AG04449 (cell line): ENCODE results near the gene MCRIP2.

ENCODE experiments used
- CTCF ChIA-PET: fragments of 350-600 bp; formaldehyde crosslinking; extraction: SDS; loops from one replicate; lab custom pipeline; 2021; ENCODE audit warnings: antibody characterized with exemption; lab: Yijun Ruan, JAX
- POLR2A ChIA-PET: fragments of 400-600, 350-600 bp; formaldehyde crosslinking; extraction: SDS; loops from one replicate; lab custom pipeline; 2020; ENCODE audit warnings: antibody characterized with exemption, inconsistent platforms; lab: Yijun Ruan, JAX
- DNase-seq: peaks from one replicate; pipeline ENCODE4 v3.0.0-alpha.2; 2010; ENCODE audit warnings: low read depth, low spot score
- H3K4me3 ChIP-seq: 2 replicates; pipeline ENCODE4 v1.5.1; 2011; ENCODE audit warnings: low read depth, mild to moderate bottlenecking, control low read depth, low read length
- CTCF ChIP-seq: IDR thresholded peaks from one replicate; pipeline ENCODE4 v1.5.1; 2011; ENCODE audit warnings: mild to moderate bottlenecking, moderate library complexity, low read length, control low read depth, inconsistent platforms; ENCODE audit not compliant: insufficient read depth; ENCODE audit errors: missing control alignments

The MCRIP2 gene

GRCh38 chr16:668519-669171, 27.0 kb downstream of the MCRIP2 start:
- DNase-seq, result no peak
- peak overlapping the region; percentile 85 for H3K4me3 ChIP-seq
- POLR2A ChIA-PET, result interaction anchor here (1.0 to 1.9 kb wide), 2 partner anchors 10 to 42 kb away, joined by 4 to 6 read pairs; no protein-coding TSS in a partner anchor
- CTCF ChIA-PET, result interaction anchor here (0.7 to 2.7 kb wide), 12 partner anchors 7 to 130 kb away, joined by 3 to 13 read pairs (median 8); partner anchors contain the start of gene RHBDL1
- TF ChIP-seq CTCF, result no peak

GRCh38 chr16:669666-670065, 28.0 kb downstream of the MCRIP2 start:
- H3K4me3 ChIP-seq, result peak overlapping the region; percentile 85; the same call in 1 of the 2 replicates
- no peak for TF ChIP-seq CTCF
- POLR2A ChIA-PET, result interaction anchor here (0.5 to 1.9 kb wide), 2 partner anchors 9 to 86 kb away, joined by 5 to 6 read pairs; no protein-coding TSS in a partner anchor
- CTCF ChIA-PET, result interaction anchor here (1.2 kb wide), 1 partner anchor 11 kb away, joined by 3 read pairs; the partner anchor contains the start of gene STUB1
- DNase-seq, result no peak

DNA sequence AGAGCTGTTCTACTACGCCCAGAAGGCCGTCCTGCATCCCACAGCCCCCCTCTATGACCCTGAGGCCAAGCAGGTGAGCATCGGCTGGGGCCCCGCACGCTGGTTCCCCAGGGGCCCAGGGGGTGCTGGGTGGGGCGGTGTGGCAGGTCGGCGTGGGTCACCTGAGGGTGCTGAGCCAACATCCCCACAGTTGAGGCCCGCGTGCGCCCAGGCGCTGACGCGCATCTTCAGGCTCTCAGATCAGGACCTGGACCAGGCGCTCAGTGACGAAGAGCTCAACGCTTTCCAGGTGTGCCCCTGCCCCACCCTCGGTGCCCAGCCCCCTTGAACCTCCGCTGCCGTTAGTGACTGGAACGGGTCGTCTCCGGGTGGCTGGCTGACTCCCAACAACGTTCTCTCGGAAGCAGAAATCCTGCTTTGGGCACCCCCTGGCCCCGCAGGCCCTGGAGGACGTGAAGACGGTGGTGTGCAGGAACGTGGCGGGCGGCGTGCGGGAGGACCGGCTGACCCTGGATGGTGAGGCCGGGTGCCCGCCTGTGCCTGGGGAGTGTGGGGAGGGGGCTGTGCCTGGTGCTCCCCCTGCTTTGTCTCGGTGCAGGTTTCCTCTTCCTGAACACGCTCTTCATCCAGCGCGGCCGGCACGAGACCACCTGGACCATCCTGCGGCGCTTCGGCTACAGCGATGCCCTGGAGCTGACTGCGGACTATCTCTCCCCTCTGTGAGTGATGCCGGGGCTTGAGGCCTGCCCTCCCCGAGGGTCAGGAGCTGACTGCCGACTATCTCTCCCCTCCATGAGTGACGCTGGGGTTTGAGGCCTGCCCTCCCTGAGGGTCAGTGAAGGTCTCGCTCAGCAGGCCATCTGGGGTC, 29.1 kb downstream of the MCRIP2 start:
- POLR2A ChIA-PET, result interaction anchor here (0.6 to 0.9 kb wide), 2 partner anchors 10 to 100 kb away, joined by 3 read pairs; partner anchors contain the start of gene STUB1
- TF ChIP-seq CTCF, result no peak
- no peak for DNase-seq
- CTCF ChIA-PET, result interaction anchor here (0.9 to 1.2 kb wide), 3 partner anchors 9 to 50 kb away, joined by 3 to 4 read pairs (median 3); partner anchors contain the start of gene ANTKMT
- H3K4me3 ChIP-seq, result no peak overlapping the region

- no peak overlapping the region for H3K4me3 ChIP-seq
- TF ChIP-seq CTCF, result no peak
- POLR2A ChIA-PET, result interaction anchor here (0.6 to 0.9 kb wide), 2 partner anchors 9 to 101 kb away, joined by 3 read pairs; partner anchors contain the start of gene STUB1
- DNase-seq, result no peak
- CTCF ChIA-PET, result interaction anchor here (0.9 to 1.2 kb wide), 3 partner anchors 10 to 49 kb away, joined by 3 to 4 read pairs (median 3); partner anchors contain the start of gene ANTKMT
Observed at GRCh38 chr16:671353-672131, 29.9 kb downstream of the MCRIP2 start.

DNA sequence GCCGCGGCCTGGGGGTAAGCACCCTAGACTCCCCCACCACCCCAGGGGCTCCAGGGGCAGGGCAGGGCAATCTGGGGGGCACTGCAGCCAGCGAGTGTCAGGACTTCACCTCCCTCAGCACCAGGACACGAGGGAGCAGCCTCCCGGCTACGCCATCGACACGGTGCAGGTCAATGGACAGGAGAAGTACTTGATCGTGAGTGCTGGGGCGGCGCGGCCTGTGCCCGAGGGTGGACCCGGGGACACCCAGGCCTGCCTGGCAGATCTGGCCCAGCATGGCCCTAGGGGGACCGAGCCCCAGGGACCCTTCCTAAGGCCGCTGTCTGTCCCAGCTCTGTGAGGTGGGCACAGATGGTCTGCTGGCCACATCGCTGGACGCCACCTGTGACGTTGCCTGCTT, 30.7 kb downstream of the MCRIP2 start:
- ChIA-PET POLR2A (no interaction called here), CTCF (interaction anchor here (0.6 to 1.2 kb wide), 2 partner anchors 12 to 48 kb away, joined by 3 read pairs; partner anchors contain the start of gene ANTKMT)
- no peak overlapping the region for H3K4me3 ChIP-seq
- DNase-seq, result no peak
- TF ChIP-seq CTCF, result no peak
